Stimulated activated CD4-positive, alpha-beta T cell treated with anti-CD3 and anti-CD28 coated beads, Interleukin-12 subunit alpha, Interleukin-12 subunit beta, amount 100 ng/mL, for 48 hours (primary cell): Measurements from ENCODE around the gene OR11G2.
"Not testable (repeated sequence)": the region's sequence is repeated elsewhere in the genome, so short reads cannot be mapped to it uniquely, and the experiment has no call there.

ENCODE experiments used
- DNase-seq, 3 donors: peaks; one replicate each; pipeline ENCODE4 v3.0.0-alpha.2; 2020; ENCODE audit warnings: low read depth in 2 of 3, low spot score in 1 of 3

Gene OR11G2, protein sequence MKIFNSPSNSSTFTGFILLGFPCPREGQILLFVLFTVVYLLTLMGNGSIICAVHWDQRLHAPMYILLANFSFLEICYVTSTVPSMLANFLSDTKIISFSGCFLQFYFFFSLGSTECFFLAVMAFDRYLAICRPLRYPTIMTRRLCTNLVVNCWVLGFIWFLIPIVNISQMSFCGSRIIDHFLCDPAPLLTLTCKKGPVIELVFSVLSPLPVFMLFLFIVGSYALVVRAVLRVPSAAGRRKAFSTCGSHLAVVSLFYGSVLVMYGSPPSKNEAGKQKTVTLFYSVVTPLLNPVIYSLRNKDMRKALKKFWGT

DNA sequence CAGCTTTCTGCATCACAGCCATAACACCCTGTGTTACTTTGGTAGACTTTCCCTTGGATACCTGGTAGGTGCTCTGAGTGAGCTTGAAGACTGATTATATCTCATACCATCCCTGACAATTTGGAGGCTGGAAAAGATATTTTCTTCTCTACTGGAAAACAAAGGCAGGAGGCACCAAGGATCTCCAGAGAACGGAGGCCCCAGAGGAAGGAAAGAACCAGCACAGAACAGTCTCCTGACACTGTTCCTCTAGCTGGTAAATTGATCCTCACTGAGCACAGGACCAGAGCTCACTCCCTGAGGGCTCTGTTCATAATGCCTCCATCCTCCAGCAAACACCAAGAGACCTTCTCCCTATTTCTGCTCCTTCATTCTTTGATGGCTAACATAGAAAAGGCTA, at the start of gene OR11G2:
TSS of gene OR11G2 (plus strand) at position 301 of the 400 bp plus-strand sequence. CDS start 6,542 bp downstream, outside the sequence.
- DNase-seq: no peak

DNA sequence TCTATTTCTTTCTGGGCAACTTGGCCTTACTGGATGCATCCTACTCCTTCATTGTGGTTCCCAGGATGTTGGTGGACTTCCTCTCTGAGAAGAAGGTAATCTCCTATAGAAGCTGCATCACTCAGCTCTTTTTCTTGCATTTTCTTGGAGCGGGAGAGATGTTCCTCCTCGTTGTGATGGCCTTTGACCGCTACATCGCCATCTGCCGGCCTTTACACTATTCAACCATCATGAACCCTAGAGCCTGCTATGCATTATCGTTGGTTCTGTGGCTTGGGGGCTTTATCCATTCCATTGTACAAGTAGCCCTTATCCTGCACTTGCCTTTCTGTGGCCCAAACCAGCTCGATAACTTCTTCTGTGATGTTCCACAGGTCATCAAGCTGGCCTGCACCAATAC, 46.8 kb upstream of the OR11G2 start:
- no peak for DNase-seq

DNA sequence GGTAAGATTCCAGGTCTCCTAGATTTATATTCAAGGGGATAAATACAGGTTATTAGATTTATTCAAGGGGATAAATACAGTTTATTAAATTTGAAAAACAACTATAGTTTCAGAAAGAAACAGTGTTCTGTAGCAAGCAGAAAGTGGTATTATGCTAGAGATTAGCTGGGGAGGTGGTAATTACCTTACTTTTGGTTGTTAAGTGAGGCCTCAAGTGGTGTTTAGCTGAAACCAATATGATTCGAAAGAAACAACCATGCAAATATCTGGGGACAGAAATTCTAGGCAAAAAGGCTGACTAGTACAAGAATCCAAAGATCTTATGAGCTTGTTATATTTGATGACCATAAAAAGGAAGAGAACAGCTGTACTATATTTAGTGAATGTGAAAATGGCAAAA, 45.9 kb upstream of the OR11G2 start:
- no peak for DNase-seq

DNA sequence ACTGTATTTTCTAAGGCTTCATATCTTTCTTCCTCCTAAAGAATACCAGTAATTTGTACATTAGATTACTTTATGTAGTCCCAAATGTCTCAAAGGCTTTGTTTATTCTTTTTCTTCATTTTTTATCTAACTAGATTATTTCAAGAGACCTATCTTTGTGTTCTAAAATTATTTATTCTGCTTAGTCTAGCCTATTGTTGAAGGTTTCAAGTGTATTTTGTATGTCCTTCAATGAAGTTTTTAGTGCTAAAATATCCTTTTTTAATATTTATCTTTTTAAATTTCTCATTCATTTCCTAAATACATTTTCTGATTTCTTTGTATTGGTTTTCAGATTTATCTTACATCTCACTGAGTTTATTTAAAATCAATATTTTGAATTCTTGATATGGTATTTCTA, 26.2 kb upstream of the OR11G2 start:
- no peak for DNase-seq

DNA sequence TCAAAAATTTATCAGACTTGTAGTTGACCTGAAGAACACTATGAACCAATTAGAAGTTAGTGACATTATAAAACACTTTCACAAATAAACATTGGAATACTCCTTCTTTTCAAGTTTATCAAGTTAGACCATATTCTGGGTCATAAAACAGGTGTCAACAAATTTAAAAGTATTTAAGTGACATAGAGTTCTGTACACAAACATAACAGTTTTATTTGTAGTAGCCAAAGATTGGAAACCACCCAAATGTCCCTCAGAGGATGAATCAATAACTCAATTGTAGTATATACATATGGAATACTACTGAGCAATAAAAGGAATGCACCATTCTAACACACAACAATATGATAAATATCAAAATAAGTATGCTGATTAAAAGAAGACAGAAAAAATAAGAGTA, 23.6 kb upstream of the OR11G2 start:
- no peak for DNase-seq

DNA sequence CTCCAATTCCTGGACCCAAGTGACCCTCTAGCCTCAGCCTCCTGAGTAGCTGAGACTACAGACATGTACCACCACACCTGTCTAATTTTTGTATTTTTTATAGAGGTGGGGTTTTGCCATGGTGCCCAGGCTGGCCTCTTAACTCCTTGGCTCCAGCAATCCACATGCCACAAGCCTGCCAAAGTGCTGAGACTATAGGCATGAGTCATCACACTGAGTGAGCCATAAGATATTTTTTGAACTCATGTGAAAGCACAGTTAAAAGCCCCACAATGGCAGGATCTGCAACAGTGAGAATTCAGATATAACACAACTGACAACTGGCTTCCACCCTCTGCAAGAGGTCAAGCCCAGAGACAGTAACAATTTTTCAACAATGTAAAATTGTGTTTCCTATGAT, 20.8 kb upstream of the OR11G2 start:
- not testable (repeated sequence) for DNase-seq

DNA sequence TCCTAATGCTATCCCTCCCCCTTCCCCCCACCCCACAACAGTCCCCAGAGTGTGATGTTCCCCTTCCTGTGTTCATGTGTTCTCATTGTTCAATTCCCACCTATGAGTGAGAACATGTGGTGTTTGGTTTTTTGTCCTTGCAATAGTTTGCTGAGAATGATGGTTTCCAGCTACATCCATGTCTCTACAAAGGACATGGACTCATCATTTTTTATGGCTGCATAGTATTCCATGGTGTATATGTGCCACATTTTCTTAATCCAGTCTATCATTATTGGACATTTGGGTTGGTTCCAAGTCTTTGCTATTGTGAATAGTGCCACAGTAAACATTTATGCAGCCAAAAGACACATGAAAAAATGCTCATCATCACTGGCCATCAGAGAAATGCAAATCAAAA, 16.5 kb upstream of the OR11G2 start:
- not testable (repeated sequence) for DNase-seq

DNA sequence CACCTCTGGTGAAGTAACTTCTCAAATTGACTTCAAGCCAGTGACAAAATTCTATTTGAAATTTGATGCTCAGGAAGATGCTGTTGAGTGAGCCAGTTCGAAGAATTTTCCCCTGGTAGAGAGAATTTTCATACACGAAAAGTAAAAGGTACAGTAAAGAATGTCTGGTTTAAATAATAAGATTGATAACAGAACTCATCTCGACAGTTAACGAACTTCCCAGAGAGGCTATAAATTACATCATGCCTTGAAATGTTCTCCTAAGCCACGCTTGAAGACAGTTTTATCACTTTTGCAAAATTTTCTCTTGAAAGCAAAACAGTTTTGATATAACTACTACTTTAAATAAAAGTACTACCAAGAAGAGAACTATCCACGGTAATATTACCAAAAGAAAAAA, 14.4 kb upstream of the OR11G2 start:
- no peak for DNase-seq

DNA sequence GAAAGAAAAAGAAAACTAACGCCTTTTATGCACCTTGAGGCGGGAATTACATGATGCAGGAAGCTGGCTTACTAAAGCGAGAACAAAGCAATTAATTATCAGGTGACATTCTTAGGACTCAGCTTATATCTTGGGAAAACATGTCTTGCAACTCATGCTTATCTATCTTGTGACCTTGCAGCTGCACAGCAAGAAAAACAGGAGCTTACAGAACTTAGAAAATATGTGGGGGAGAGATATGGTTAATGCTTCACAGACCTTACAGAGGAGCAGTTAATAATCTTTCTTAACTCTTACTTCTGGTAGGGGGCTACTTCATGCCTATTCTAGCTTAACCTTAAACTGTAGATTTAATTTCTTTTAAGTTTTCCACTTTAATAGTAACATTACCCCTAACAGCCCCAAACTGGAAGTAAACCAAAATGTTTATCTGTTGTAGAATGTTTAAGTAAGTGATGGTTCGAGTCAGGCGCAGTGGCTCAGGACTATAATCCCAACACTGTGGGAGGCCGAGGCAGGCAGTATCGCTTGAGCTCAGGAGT, 13.2 kb upstream of the OR11G2 start:
- DNase-seq: no peak

DNA sequence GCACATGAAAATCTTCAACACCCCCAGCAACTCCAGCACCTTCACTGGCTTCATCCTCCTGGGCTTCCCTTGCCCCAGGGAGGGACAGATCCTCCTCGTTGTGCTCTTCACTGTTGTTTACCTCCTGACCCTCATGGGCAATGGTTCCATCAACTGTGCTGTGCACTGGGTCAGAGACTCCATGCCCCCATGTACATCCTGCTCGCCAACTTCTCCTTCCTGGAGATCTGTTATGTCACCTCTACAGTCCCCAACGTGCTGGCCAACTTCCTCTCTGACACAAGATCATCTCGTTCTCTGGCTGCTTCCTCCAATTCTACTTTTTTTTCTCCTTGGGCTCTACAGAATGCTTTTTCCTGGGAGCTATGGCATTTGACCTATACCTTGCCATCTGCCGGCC, 11.5 kb upstream of the OR11G2 start:
- no peak for DNase-seq

DNA sequence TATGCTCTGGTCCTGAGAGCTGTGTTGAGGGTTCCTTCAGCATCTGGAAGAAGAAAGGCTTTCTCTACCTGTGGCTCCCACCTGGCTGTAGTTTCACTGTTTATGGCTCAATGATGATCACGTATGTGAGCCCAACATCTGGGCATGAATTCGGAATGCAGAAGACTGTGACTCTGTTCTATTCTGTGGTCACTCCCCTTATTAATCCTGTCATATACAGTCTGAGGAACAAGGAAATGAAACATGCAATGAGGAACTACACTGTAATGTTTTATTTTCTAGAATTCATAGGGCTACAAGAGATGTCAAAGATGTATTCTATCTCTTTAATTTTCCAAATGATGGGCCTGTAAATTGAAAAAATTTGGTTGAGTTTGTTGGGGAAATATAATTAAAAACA, 10.8 kb upstream of the OR11G2 start:
- no peak for DNase-seq

DNA sequence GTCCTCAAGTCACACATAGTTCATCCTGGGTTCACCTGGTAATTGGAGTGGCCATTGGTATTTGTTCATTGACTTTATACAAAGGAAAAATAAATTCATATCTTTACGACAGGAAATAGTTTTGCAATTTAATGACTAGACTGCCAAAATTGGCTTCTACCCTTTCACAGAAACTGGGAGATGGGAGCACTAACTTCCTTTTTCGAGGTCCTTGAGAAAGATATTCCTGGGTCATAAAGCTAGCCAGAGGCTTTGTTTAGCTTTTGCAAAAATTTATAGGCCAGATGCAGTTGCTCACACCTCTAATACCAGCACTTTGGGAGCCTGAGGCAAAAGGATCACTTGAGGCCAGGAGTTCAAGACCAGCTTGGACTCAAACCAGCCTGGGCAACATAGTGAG, 10.2 kb upstream of the OR11G2 start:
- DNase-seq: no peak

DNA sequence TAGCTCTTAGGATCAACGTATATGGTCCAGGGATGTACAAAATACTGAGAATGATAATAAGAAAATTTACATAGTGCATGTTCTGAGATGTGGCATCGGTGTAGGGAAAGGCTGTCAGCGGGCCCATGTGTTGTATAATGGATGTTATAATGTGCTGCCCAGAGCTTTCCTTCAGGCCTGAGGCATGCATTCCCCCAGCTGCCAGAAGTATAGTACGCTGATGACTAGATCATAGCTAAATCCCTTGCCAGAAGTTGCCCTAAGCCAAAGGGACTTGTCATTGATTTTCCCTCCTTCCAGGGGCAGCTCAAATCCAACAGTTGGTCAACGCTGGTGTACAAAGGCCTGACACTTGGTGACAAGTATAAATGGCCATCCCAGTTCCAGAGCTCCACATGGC, 6.5 kb upstream of the OR11G2 start:
- no peak for DNase-seq

DNA sequence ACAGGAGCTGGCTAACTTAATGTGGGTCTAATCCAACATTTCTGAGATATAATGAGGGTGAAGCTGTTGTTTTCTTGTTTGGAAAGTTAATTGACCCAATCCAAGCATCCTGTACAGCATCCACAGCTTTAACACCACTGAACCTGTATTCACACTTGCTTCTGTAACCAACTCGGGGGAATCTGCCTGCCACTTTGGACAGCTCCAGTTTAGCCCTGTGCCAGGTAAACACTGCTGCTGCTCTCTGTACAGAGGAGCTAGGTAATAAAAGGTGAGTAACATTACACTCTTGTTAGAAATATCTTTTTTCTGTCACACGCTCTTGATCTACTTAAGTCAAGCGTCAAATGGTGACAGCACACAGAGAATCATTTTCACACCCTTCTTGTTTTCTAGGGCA, 700 bp downstream of the OR11G2 start:
- DNase-seq: no peak

DNA sequence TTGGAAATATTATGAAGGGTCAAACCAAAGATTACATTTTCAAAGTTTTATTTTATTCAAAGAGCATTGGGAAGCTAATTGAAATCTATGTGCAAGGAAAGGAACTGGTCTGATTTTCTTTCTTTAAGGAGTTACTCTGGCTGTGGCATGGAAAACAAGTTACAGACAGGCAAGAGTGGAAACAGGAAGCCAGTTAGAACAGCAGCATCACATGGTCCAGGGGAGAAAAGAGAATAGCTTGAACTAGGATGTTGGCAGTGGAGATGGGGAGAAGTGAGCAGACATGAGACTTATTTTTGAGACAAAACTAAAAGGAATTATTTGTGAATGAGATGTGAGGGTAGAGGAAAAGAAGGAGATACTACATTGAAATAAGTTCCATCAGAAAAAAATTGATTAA, 3.4 kb downstream of the OR11G2 start:
- DNase-seq: no peak

DNA sequence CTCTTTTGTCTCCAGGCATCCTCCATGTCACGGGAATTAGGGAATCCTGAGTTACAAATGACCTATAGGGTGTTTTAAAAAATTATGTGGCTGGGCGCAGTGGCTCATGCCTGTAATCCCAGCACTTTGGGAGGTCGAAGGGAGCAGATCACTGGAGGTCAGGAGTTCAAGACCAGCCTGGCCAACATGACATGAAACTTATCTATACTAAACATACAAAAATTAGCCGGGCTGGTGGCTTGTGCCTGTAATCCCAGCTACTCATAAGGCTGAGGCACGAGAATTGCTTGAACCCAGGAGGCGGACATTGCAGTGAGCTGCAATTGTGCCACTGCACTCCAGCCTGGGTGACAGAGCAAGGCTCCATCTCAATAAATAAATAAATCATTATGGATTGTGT, 4.5 kb downstream of the OR11G2 start:
- DNase-seq: not testable (repeated sequence)

DNA sequence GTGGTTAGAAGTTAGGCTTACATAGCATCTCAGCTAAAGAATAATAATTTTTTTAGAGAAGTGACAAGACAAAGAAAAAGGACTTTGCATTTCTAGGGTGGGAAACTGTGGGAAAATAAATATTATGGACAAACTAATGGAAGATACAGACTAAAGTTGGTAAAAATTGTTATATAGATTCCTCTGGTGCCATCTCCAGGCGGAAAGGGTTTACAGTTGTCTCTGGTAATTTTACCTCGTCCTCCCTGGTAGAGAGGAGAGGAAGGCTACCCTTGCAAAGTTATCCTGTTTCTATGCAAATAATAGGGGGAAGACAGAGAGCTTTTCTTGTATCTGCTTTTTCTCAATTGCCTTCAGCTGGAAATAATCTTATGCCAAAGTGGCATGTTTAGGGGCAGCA, 5.2 kb downstream of the OR11G2 start:
- DNase-seq: no peak

DNA sequence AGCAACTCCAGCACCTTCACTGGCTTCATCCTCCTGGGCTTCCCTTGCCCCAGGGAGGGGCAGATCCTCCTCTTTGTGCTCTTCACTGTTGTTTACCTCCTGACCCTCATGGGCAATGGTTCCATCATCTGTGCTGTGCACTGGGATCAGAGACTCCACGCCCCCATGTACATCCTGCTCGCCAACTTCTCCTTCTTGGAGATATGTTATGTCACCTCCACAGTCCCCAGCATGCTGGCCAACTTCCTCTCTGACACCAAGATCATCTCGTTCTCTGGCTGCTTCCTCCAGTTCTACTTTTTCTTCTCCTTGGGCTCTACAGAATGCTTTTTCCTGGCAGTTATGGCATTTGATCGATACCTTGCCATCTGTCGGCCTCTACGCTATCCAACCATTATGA, 6.8 kb downstream of the OR11G2 start:
- no peak for DNase-seq

DNA sequence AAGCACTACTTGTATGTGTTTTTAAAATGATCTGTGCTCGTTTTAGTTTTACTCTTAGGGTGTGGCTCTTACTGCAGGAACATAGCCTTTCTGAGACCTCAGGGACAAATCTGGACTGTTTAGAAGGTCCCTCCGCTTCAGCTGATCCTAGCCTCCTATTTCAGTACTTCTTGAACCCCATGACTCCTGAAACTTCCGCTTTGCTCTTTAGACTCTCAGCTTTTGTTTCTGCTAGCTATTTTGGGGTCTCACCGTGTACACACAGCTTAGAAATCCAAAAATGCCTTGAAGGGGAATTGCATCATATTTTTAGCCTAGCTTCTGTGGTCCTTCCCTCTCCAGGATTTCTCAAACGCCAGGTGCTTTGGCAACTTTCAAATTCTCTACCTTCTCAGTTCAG, 8.3 kb downstream of the OR11G2 start:
- no peak for DNase-seq

DNA sequence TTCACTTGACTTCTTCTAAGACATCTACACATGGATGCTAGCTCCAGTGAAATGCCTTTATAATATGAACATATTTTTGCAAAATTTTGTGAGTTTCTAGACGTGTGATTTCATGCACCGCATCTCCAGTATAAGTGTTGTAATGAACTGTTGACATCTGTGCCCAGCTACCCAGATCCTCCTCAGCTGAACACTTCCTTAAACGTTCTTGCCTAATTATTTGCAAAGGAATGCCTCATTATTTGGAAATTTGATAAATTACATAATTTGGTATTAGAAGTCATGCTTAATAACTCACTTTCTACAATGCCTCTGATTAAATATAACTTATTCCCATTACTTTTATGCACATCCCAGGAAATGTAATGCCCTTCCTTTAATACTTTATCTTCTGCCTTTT, 14.0 kb downstream of the OR11G2 start:
- DNase-seq: no peak

DNA sequence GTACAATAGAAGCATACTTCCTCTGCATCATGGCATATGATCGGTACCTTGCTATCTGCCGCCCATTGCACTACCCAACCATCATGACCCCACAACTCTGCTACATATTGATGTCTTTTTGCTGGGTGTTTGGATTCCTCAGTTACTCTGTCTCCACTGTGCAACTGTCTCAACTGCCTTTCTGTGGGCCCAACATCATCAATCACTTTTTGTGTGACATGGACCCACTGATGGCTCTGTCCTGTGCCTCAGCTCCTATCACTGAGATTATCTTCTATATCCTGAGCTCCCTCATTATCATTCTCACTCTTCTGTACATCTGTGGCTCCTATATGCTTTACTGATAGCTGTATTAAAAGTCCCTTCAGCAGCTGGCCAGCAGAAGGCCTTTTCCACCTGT, 18.9 kb downstream of the OR11G2 start:
- DNase-seq: no peak

DNA sequence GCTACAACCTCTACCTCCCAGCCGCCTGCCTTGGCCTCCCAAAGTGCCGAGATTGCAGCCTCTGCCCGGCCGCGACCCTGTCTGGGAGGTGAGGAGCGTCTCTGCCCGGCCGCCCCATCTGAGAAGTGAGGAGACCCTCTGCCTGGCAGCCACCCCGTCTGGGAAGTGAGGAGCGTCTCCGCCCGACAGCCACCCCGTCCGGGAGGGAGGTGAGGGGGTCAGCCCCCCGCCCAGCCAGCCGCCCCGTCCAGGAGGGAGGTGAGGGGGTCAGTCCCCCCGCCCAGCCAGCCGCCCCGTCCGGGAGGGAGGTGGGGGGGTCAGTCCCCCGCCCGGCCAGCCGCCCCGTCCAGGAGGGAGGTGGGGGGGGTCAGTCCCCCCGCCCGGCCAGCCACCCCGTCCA, 21.7 kb downstream of the OR11G2 start:
- not testable (repeated sequence) for DNase-seq

DNA sequence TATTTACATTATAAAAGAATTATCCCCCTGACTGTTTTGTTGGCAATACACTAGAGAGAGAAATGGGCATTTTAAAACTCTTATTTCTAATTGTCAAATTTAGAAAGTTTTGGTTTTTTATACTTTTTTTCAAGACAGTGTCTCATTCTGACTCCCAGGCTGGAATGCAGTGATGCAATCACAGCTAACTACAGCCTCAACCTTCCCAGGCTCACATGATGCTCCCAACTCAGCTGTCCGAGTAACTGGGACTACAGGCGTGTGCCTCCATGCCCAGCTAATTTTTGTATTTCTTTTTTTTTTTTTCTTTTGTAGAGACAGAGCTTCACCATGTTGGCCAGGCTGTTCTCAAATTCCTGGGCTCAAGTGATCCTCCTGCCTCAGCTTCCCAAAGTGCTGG, 24.5 kb downstream of the OR11G2 start:
- DNase-seq: no peak
